Superior temporal gyrus (tissue), 1 donor: ENCODE results near the gene BTBD17.
"Not testable (repeated sequence)": the region's sequence is repeated elsewhere in the genome, so short reads cannot be mapped to it uniquely, and the experiment has no call there.

Experiments used
- DNase-seq: peaks from one replicate; pipeline ENCODE4 v3.0.0-alpha.2; 2016; ENCODE audit errors: extremely low spot score

Gene BTBD17

DNA sequence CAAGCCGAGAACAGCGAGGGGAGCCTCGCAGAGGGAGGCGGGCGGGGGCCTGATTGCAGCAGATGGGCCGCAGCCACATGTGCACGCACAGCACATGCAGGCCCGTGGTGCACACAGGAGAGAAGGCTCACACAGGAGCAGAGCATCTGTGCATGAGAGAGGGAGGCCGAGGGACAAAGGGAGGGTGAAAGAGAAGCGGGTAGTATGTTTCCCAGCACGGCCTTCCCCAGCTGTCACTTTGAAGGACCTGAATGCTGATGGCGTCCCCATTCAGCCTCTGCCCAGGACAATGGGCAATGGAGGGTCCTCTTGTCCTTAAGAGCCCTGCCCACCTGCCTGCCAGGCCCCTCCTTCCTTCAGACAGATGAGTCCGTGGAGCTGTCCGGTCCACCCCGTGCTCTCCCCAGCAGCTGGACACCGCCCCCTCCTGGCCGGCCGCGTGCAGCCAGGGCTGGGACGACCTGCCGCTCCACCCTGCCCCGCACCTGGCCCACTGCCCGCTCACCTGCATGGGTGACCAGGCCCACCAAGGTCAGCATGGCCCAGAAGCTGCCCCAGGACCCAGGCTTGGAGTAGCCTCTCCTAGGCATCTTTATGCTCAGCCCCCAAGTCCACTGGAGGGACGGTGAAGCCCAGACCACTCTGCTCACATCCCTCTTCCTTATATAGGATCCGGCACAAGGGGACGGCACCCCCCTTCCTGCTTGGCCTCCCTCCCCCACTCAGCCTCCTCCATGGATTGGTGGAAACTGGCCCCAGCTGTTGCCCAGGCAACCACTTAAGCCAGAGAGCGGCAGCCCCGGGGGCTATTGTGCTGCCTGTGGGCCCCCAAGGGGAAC, at the start of gene BTBD17:
Gene BTBD17 (minus strand): TSS at position 639 of the 839 bp plus-strand sequence. CDS start 49 bp downstream, at position 590.
- peak; percentile 73 for DNase-seq

DNA sequence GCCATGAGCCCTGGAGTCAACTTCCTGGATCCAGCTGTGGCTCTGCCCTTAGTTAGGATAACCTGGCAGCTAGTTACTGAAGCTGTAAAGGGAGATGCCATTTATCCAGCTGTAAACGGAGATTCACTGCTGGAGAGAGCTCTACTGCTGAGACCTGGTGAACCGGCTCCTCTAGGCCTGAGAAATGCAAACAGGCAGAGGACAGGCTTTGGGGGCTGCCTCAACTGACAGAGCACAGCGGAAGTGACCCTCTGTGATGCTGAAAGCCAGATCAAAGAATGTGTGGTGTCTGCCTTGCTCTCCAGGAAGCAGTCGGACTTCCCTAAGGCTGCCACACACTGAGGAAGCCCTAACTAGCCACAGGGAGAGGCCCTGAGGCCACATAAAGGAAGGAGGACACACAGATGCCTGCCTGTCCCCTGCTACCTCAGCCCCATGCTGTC, 48.4 kb upstream of the BTBD17 start:
- DNase-seq: no peak

DNA sequence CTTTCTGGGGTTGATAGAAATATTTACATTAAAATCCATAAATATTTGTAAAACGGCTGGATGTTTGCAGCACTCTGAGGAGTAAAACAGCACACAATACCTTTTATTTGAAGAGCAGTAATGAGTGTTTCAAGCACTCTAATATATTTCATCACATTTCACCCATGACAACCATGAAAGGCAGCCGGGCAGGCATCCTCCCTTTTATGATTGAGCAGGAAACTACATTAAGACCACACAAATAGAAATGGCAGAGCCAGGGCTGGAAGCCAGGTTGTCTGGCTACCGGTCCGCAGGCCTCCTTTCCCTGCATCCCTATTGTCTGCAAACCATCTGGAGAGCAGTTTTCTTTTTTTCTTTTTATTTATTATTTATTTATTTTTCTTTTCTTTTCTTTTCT, 47.1 kb upstream of the BTBD17 start:
- DNase-seq: no peak

GRCh38 chr17:74408262-74408661, 46.6 kb upstream of the BTBD17 start:
- no peak for DNase-seq

DNA sequence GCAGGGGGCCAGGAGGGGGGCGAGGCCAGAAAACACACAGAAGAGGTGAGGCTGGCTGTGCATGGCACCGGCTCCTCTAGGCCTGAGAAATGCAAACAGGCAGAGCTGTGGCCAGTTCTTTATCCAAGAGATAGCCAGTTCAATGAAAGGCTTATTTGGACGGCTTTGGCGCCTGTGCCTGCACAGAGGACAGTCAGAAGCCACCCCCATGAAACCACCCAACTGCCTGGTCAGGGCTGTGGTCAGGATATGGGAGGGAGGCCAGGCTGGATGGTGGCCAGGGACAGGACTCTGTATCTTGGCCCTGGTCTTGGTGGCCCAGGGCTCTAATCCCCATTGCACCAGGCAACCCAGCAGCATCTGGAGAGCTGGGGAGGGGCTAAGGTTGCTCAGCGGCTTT, 45.7 kb upstream of the BTBD17 start:
- no peak for DNase-seq

GRCh38 chr17:74405311-74405710, 43.6 kb upstream of the BTBD17 start:
- DNase-seq: not testable (repeated sequence)

DNA sequence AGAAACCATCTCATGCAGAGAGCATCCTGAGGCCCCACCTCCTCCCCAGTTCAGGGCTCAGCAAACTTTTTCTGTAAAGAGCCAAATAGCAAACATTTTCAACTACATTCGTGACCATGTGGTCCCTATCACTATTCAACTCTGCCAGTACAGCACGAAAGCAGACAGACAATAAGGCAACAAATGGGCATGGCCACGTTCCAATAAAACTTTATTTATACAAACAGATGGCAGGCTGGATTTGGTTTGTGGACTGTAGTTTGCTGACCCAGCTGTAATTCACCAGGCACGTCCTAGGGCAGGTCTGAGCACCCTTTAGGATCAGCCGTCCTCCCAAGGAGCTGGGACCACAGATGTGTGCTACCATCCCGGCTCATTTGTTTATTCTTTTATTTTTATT, 43.1 kb upstream of the BTBD17 start:
- no peak for DNase-seq

- DNase-seq: no peak
Measured at GRCh38 chr17:74404218-74404617, 42.5 kb upstream of the BTBD17 start.

GRCh38 chr17:74403512-74404137, 42.0 kb upstream of the BTBD17 start:
- no peak for DNase-seq

DNA sequence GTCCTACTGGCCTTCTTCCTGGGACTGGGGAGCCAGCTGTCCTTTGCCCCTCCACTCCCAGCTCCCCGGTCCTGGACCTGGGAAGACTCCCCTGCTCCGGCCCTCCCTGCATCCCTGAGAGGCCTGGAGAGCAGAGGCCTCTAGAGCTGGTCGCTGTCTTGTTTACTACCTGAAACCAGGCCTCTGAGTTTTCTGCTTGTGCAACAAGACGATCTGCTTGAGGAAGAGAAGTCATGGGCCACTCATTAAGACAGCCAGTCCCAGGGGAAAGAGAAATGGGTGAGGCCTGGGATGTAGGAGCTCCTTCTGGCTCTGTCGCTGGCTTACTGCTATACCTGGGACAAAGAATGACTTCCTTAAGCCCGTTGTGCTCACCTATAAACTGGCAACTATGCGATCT, 40.4 kb upstream of the BTBD17 start:
- DNase-seq: no peak

GRCh38 chr17:74396567-74396966, 34.9 kb upstream of the BTBD17 start:
- DNase-seq: no peak

GRCh38 chr17:74394977-74395376, 33.3 kb upstream of the BTBD17 start:
- no peak for DNase-seq

DNA sequence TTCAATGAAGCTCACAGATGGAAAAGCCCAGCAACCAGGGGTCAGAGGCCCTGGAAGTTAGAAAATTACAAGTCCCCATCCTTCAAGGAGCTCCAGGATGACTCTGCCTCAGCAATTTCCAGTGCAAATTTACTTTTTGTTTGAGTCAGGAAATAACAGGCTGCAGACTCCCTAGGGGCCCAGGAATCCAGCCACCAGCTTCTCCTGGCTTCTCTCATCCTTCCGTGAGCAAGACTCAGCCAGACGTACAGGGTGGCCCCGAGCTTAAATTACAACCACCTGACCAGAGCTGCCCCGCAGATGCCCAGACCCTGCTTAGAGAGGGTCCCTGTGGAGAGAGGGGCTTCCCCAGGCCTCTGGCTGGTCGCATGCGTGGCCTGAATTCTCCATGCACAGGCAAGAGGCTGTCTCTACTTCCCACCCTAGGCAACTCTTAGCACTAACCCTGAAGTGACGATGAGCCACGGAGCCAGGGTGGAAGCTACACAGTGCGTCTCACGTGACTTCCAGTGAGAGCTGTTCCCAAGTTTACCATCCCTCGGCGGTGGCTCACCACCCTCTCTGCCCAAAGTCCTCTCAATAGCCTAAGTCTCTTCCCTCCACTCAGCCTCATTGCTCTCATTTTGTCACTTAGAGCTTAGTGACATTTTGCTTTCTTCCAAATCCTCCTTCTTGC, 32.7 kb upstream of the BTBD17 start:
- DNase-seq: no peak

- DNase-seq: no peak
Measured at GRCh38 chr17:74393346-74393942, 31.8 kb upstream of the BTBD17 start.

- no peak for DNase-seq
Measured at GRCh38 chr17:74392848-74393247, 31.2 kb upstream of the BTBD17 start.

- no peak for DNase-seq
Measured at GRCh38 chr17:74391771-74392170, 30.1 kb upstream of the BTBD17 start.

DNA sequence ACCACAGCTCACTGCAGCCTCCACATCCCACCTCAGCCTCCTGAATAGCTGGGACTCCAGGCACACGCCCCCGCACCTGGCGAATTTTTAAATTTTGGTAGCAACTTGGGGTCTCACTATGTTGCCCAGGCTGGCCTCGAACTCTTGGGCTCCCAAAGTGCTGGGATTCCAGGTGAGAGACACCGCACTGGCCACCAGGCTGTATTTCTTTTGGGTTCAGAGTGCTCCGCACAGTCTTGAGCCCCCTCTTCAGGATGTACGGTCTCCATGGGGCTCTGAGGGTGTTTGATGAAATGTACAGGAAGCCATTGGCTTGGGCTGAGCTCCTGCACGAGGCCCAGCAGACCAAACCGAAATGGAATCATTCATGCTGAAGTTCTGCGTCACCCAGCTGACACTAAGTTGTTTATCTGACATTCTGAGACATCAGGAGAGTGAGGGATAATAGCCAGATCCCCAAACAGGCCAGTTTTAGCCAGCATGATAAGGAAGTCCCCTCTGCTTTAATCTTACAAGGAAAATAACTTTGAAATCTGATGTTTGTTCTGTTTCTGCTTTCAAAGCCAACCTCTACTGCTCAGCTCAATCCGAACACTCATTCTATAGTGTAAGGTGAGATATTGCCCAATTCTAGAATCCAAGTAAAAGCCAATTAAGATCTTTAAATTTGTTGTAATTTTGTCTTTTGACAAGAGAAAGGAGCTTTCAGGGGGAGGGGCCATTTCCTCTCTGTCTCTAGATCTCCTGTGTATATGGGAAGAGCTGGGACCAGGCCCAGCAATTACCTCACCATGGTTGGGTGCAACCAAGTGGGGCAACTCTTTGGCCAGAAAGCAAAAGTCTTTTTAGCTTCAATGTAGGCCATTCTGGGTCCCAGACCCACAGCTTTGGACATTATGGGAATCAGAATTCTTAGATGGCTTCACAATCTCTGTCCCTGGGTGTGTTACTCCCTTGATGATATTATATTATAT, 29.3 kb upstream of the BTBD17 start:
- DNase-seq: no peak

GRCh38 chr17:74389937-74390679, 28.4 kb upstream of the BTBD17 start:
- no peak for DNase-seq

GRCh38 chr17:74389084-74389753, 27.6 kb upstream of the BTBD17 start:
- DNase-seq: no peak
